Measurements from ENCODE around the gene SLC22A4. TPM values are rescaled to one million over a fixed set of nuclear protein-coding genes. Genes with fewer than 3 reads are reported as not detected.

SLC22A4 gene
- total and polyA plus RNA-seq, 2 of the 8 experiments (the other 6 are each of a cell fraction or from before 2014, with no cell fraction given) = 0.45 to 0.60 TPM

DNA sequence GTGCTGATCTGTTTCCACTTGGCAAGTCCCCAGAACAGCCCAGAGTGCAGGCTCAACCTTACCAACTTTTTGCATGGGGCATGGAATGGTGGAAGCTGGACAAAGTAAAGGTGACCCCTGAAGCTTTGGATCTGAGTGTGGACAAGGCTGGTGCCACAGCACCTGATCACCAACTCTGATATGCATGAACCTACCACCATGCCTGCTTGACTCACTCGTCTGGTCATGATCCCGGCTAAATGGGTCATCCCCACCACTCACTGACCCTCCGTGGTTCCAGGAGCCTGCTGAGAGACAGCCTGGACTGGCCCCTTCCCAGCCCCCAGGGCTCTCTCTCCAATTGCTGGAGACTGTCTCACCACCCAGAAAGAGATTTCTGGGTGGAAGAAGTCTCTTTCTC lies 14.4 kb upstream of the SLC22A4 start:
- Histone ChIP-seq H3K4me1 (replicated peaks in 1 of 4; ENCODE audit: control insufficient read depth in 3 of 4, insufficient read depth in 4 of 4, low read length in 3 of 4) (peaks cover 0 to 8% (median 3%) of the 10 kb centered on the region in 4 experiments; a peak in 4 of 7 replicates), H2AFZ (ENCODE audit: low read length) (no peak overlapping the region), H3K79me1 (ENCODE audit: low read depth, low read length) (no peaks in the 10 kb centered on the region), H3K23me2 (ENCODE audit: low read depth, low read length) (no peaks in the 10 kb centered on the region), H2BK20ac (ENCODE audit: low read length) (no peak overlapping the region), H2AK5ac (ENCODE audit: low read depth, low read length) (no peak overlapping the region), H4K8ac (ENCODE audit: extremely low read depth, insufficient read depth, low read length) (no peak overlapping the region), H3K56ac (replicated peaks; ENCODE audit: insufficient read length, low read depth, low read length) (no peak overlapping the region), H3K79me2 (ENCODE audit: control insufficient read depth in 1 of 2, insufficient read depth in 2 of 2, low read length in 2 of 2) (no peaks in the 10 kb centered on the region), H3K4me3 (ENCODE audit: extremely low read depth in 1 of 4, insufficient read depth in 2 of 4, low read depth in 3 of 4, low read length in 4 of 4) (no peak overlapping the region), H3K27me3 (replicated peaks in 1 of 4; ENCODE audit: control insufficient read depth in 3 of 4, extremely low read depth in 1 of 4, insufficient read depth in 3 of 4, low read length in 3 of 4) (no peaks in the 10 kb centered on the region), H4K20me1 (replicated peaks in 1 of 2; ENCODE audit: control insufficient read depth in 1 of 2, insufficient read depth in 2 of 2, low read length in 2 of 2) (no peaks in the 10 kb centered on the region), H3K23ac (ENCODE audit: insufficient read length) (no peak overlapping the region), H3K36me3 (ENCODE audit: control insufficient read depth in 2 of 4, insufficient read depth in 4 of 4, low read length in 3 of 4) (no peaks in the 10 kb centered on the region), H3K9ac (replicated peaks in 1 of 4; ENCODE audit: extremely low read depth in 1 of 4, low read depth in 3 of 4, low read length in 3 of 4) (no peak overlapping the region), H3K4me2 (ENCODE audit: insufficient read depth in 1 of 2, low read depth in 2 of 2, low read length in 2 of 2) (no peak overlapping the region), H2BK5ac (ENCODE audit: low read depth, low read length) (no peak overlapping the region), H3K4ac (replicated peaks; ENCODE audit: insufficient read length, low read depth, low read length) (no peak overlapping the region), H4K5ac (ENCODE audit: insufficient read length, low read depth, low read length) (no peak overlapping the region), H3K27ac (ENCODE audit: low read depth, low read length) (no peak overlapping the region), H2BK120ac (replicated peaks; ENCODE audit: low read depth, low read length) (no peak overlapping the region), H3K9me3 (ENCODE audit: insufficient read depth in 2 of 2, low read depth in 1 of 2, low read length in 1 of 2) (no peaks in the 10 kb centered on the region), H3K18ac (ENCODE audit: extremely low read depth, low read length) (no peak overlapping the region), H3K14ac (ENCODE audit: insufficient read length) (no peak overlapping the region), H4K91ac (replicated peaks; ENCODE audit: insufficient read length, low read length) (no peak overlapping the region), H2BK12ac (ENCODE audit: low read depth, low read length) (no peak overlapping the region), H2BK15ac (ENCODE audit: low read length) (no peak overlapping the region)
- ChIA-PET CTCF (ENCODE audit: partially characterized antibody) (interaction anchor here (0.7 to 4.3 kb wide), 11 partner anchors 7 to 266 kb away, joined by 3 to 33 read pairs (median 4); no protein-coding TSS in a partner anchor), POLR2A (ENCODE audit: partially characterized antibody) (interaction anchor here (3.5 kb wide), 1 partner anchor 14 kb away, joined by 26 read pairs; the partner anchor contains the start of gene SLC22A4)
- 86% methylated on average over 3 of the region's 3 CpGs; no CpG with 5 or more reads in 1 of the 2 experiments for WGBS, 2 experiments (ENCODE audit: extremely low coverage in 1 of 2, insufficient coverage in 1 of 2, insufficient read length in 1 of 2, insufficient replicate concordance in 2 of 2, low coverage in 1 of 2, low lambda C conversion rate in 2 of 2, missing lambda C conversion rate in 1 of 2)
- TF ChIP-seq SIN3A (conservative IDR thresholded peaks at IDR 0.05 in 1 of 2, IDR thresholded peaks at IDR 0.05 in 1 of 2; ENCODE audit: low read depth in 1 of 2, low read length in 2 of 2) = no peak
- no peak for TF ChIP-seq GABPA (IDR thresholded peaks at IDR 0.05; ENCODE audit: borderline replicate concordance, insufficient read depth, low read length)
- TF ChIP-seq MAFK (IDR thresholded peaks at IDR 0.05; ENCODE audit: low read depth, low read length) = no peak
- TF ChIP-seq, protein P1, sequence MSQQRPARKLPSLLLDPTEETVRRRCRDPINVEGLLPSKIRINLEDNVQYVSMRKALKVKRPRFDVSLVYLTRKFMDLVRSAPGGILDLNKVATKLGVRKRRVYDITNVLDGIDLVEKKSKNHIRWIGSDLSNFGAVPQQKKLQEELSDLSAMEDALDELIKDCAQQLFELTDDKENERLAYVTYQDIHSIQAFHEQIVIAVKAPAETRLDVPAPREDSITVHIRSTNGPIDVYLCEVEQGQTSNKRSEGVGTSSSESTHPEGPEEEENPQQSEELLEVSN (IDR thresholded peaks at IDR 0.05) = no peak
- no peak for TF ChIP-seq RBBP5 (IDR thresholded peaks at IDR 0.05; ENCODE audit: borderline replicate concordance, low read depth, low read length)
- no peak for TF ChIP-seq RAD21 (IDR thresholded peaks at IDR 0.05 in 1 of 2, conservative IDR thresholded peaks at IDR 0.05 in 1 of 2; ENCODE audit: low read depth in 2 of 2, low read length in 2 of 2)
- TF ChIP-seq EGR1 (IDR thresholded peaks at IDR 0.05; ENCODE audit: borderline replicate concordance, low read depth, low read length) = no peak
- no peak for TF ChIP-seq HDAC6 (IDR thresholded peaks at IDR 0.05; ENCODE audit: low read depth, low read length)
- no peak for TF ChIP-seq SP2 (IDR thresholded peaks at IDR 0.05; ENCODE audit: low read length)
- TF ChIP-seq POU5F1 (IDR thresholded peaks at IDR 0.05; ENCODE audit: low read depth, low read length) = no peak
- no peak for TF ChIP-seq RXRA (IDR thresholded peaks at IDR 0.05; ENCODE audit: insufficient read depth, low read depth, low read length)
- no peak for TF ChIP-seq SRF (IDR thresholded peaks at IDR 0.05; ENCODE audit: low read depth, low read length)
- TF ChIP-seq SP4 (IDR thresholded peaks at IDR 0.05; ENCODE audit: low read length) = no peak
- DNase-seq (ENCODE audit: low read depth in 1 of 2, low spot score in 2 of 2) (no peak), FAIRE-seq (no peak)

All from H1 (cell line).